Mucosa of rectum (tissue), 2 donors: ENCODE data around the gene MRPS27.

Source experiments
- H3K27ac ChIP-seq, 2 donors: one replicate each; pipeline ENCODE4 v1.7.0; 2013; ENCODE audit warnings: inconsistent platforms in 2 of 2, low read depth in 2 of 2, low read length in 2 of 2
- H3K27me3 ChIP-seq, 2 donors: one replicate each; pipeline ENCODE4 v1.7.0; 2013; ENCODE audit warnings: low read length in 2 of 2; ENCODE audit not compliant: control insufficient read depth in 2 of 2, insufficient read depth in 2 of 2
- H3K36me3 ChIP-seq, 2 donors: one replicate each; pipeline ENCODE4 v1.7.0; 2013; ENCODE audit warnings: low read length in 2 of 2; ENCODE audit not compliant: control insufficient read depth in 2 of 2, insufficient read depth in 2 of 2
- H3K4me1 ChIP-seq, 2 donors: one replicate each; pipeline ENCODE4 v1.7.0; 2013; ENCODE audit warnings: low read length in 2 of 2, mild to moderate bottlenecking in 1 of 2; ENCODE audit not compliant: control insufficient read depth in 2 of 2, insufficient read depth in 2 of 2
- H3K4me3 ChIP-seq, 2 donors: one replicate each; pipeline ENCODE4 v1.7.0; 2013; ENCODE audit warnings: low read length in 2 of 2
- H3K9ac ChIP-seq, 2 donors: one replicate each; pipeline ENCODE4 v1.7.0; 2013; ENCODE audit warnings: low read length in 2 of 2, low read depth in 1 of 2, mild to moderate bottlenecking in 1 of 2
- H3K9me3 ChIP-seq, 2 donors: one replicate each; pipeline ENCODE4 v1.7.0; 2013; ENCODE audit warnings: low read length in 2 of 2; ENCODE audit not compliant: control insufficient read depth in 2 of 2
- donor health status: healthy.
- donor health status: Normal muscosa, but diverticular disease.

Gene MRPS27

GRCh38 chr5:72248410-72248981, 71.5 kb downstream of the MRPS27 start:
- Histone ChIP-seq H3K9ac (no peak overlapping the region), H3K4me3 (no peak overlapping the region), H3K27ac (no peak overlapping the region), H3K27me3 (no peaks in the 10 kb centered on the region), H3K36me3 (peaks cover 0 to 2% of the 10 kb centered on the region in 2 donors), H3K9me3 (no peaks in the 10 kb centered on the region), H3K4me1 (peaks cover 3 to 23% of the 10 kb centered on the region in 2 donors)

GRCh38 chr5:72246954-72247442, 73.0 kb downstream of the MRPS27 start:
- Histone ChIP-seq H3K4me1 (peaks cover 3 to 20% of the 10 kb centered on the region in 2 donors), H3K9ac (no peak overlapping the region), H3K4me3 (no peak overlapping the region), H3K27me3 (no peaks in the 10 kb centered on the region), H3K9me3 (no peaks in the 10 kb centered on the region), H3K36me3 (no peaks in the 10 kb centered on the region), H3K27ac (peak overlapping the region in 1 of 2 donors; percentile 35)

GRCh38 chr5:72245951-72246532, 74.0 kb downstream of the MRPS27 start:
- Histone ChIP-seq H3K9ac (no peak overlapping the region), H3K4me1 (peaks cover 3 to 20% of the 10 kb centered on the region in 2 donors), H3K27me3 (no peaks in the 10 kb centered on the region), H3K4me3 (no peak overlapping the region), H3K27ac (no peak overlapping the region), H3K9me3 (no peaks in the 10 kb centered on the region), H3K36me3 (no peaks in the 10 kb centered on the region)

- Histone ChIP-seq H3K9ac (no peak overlapping the region), H3K27me3 (no peaks in the 10 kb centered on the region), H3K9me3 (no peaks in the 10 kb centered on the region), H3K4me1 (peaks cover 3 to 20% of the 10 kb centered on the region in 2 donors), H3K27ac (no peak overlapping the region), H3K36me3 (no peaks in the 10 kb centered on the region), H3K4me3 (no peak overlapping the region)
Observed at GRCh38 chr5:72245546-72245945, 74.5 kb downstream of the MRPS27 start.

- Histone ChIP-seq H3K27me3 (no peaks in the 10 kb centered on the region), H3K4me1 (peaks cover 3 to 20% of the 10 kb centered on the region in 2 donors), H3K27ac (no peak overlapping the region), H3K9me3 (no peaks in the 10 kb centered on the region), H3K4me3 (no peak overlapping the region), H3K36me3 (no peaks in the 10 kb centered on the region), H3K9ac (no peak overlapping the region)
Observed at GRCh38 chr5:72244862-72245371, 75.1 kb downstream of the MRPS27 start.

GRCh38 chr5:72243706-72244105, 76.3 kb downstream of the MRPS27 start:
- Histone ChIP-seq H3K9me3 (no peaks in the 10 kb centered on the region), H3K27me3 (no peaks in the 10 kb centered on the region), H3K4me1 (peaks cover 3 to 20% of the 10 kb centered on the region in 2 donors), H3K9ac (no peak overlapping the region), H3K27ac (no peak overlapping the region), H3K36me3 (no peaks in the 10 kb centered on the region), H3K4me3 (no peak overlapping the region)

- Histone ChIP-seq H3K4me3 (no peak overlapping the region), H3K36me3 (peaks cover under 1 to 1% of the 10 kb centered on the region in 2 donors), H3K4me1 (peaks cover 3 to 16% of the 10 kb centered on the region in 2 donors), H3K27ac (no peak overlapping the region), H3K9me3 (no peaks in the 10 kb centered on the region), H3K9ac (no peak overlapping the region), H3K27me3 (no peaks in the 10 kb centered on the region)
Observed at GRCh38 chr5:72242796-72243475, 77.1 kb downstream of the MRPS27 start.

- Histone ChIP-seq H3K36me3 (peaks cover 4 to 7% of the 10 kb centered on the region in 2 donors), H3K9ac (no peak overlapping the region), H3K27ac (no peak overlapping the region), H3K9me3 (no peaks in the 10 kb centered on the region), H3K4me3 (no peak overlapping the region), H3K27me3 (no peaks in the 10 kb centered on the region), H3K4me1 (peaks cover 3% of the 10 kb centered on the region in 2 donors)
Observed at GRCh38 chr5:72241346-72242003, 78.6 kb downstream of the MRPS27 start.

GRCh38 chr5:72238712-72239445, 81.2 kb downstream of the MRPS27 start:
- peaks cover 7% of the 10 kb centered on the region in 2 donors for H3K36me3 ChIP-seq
- no peak overlapping the region for H3K9ac ChIP-seq
- no peaks in the 10 kb centered on the region for H3K9me3 ChIP-seq
- H3K4me3 ChIP-seq: no peak overlapping the region
- no peak overlapping the region for H3K27ac ChIP-seq
- no peaks in the 10 kb centered on the region for H3K4me1 ChIP-seq
- H3K27me3 ChIP-seq: no peaks in the 10 kb centered on the region
